CD4-positive, CD25-positive, alpha-beta regulatory T cell (primary cell): ENCODE data around the gene CAMKK2. TPM values are rescaled to one million over a fixed set of nuclear protein-coding genes. Genes with fewer than 3 reads are reported as not detected.
A peak's percentile ranks its signal among the peaks of the same experiment; 100 is the strongest.

Experiments
- ATAC-seq, 2 donors: fragments of 150-1000 bp; cut with Tn5 transposase; one replicate each; pipeline ENCODE4 v1.10.0; 2021; ENCODE audit warnings: low read depth in 2 of 2, moderate number of reproducible peaks in 2 of 2, moderate library complexity in 1 of 2
- DNase-seq, 3 donors: peaks; one replicate each; pipeline versions ENCODE4 v3.0.0 to v3.0.0-alpha.2; 2012 to 2022; ENCODE audit warnings: mixed read lengths in 1 of 3
- H3K27ac ChIP-seq: one replicate; pipeline ENCODE4 v1.7.0; 2013; ENCODE audit warnings: mild to moderate bottlenecking, low read length; ENCODE audit not compliant: insufficient read depth, poor library complexity, severe bottlenecking
- H3K27me3 ChIP-seq: one replicate; pipeline ENCODE4 v1.7.0; 2013; ENCODE audit warnings: low read length; ENCODE audit not compliant: control insufficient read depth, insufficient read depth
- H3K36me3 ChIP-seq: one replicate; pipeline ENCODE4 v1.7.0; 2013; ENCODE audit warnings: mild to moderate bottlenecking, low read length, moderate library complexity; ENCODE audit not compliant: control insufficient read depth, insufficient read depth
- H3K4me1 ChIP-seq: 2 replicates; pipeline ENCODE4 v1.7.0; 2013; ENCODE audit warnings: mild to moderate bottlenecking, low read length; ENCODE audit not compliant: insufficient read depth, control insufficient read depth, poor library complexity, severe bottlenecking
- H3K4me3 ChIP-seq: one replicate; pipeline ENCODE4 v1.7.0; 2013; ENCODE audit warnings: low read depth, mild to moderate bottlenecking, low read length, moderate library complexity
- H3K9me3 ChIP-seq, 2 experiments: 1 replicate in 1 of 2; 2 replicates in 1 of 2; pipeline ENCODE4 v1.7.0; 2013; ENCODE audit warnings: low read length in 2 of 2, mild to moderate bottlenecking in 1 of 2, moderate library complexity in 1 of 2; ENCODE audit not compliant: control insufficient read depth in 2 of 2
- H3K27ac Mint-ChIP-seq, 3 donors: one replicate each; pipeline ENCODE4 v1.8.0; 2020 to 2022; ENCODE audit warnings: mild to moderate bottlenecking in 3 of 3, mixed read lengths in 3 of 3, moderate library complexity in 2 of 3
- H3K27me3 Mint-ChIP-seq: one replicate; pipeline ENCODE4 v1.8.0; 2022; ENCODE audit warnings: mild to moderate bottlenecking, mixed read lengths
- H3K36me3 Mint-ChIP-seq: one replicate; pipeline ENCODE4 v1.8.0; 2020; ENCODE audit warnings: mixed read lengths
- H3K4me1 Mint-ChIP-seq, 4 donors: one replicate each; pipeline ENCODE4 v1.8.0; 2020 to 2022; ENCODE audit warnings: mixed read lengths in 4 of 4, mild to moderate bottlenecking in 1 of 4
- H3K4me3 Mint-ChIP-seq, 4 donors: one replicate each; pipeline ENCODE4 v1.8.0; 2020 to 2022; ENCODE audit warnings: mild to moderate bottlenecking in 4 of 4, mixed read lengths in 4 of 4, moderate library complexity in 3 of 4
- H3K9me3 Mint-ChIP-seq, 7 donors: one replicate each; pipeline ENCODE4 v1.8.0; 2020 to 2022; ENCODE audit warnings: mixed read lengths in 7 of 7, mild to moderate bottlenecking in 3 of 7, moderate library complexity in 2 of 7
- polyA plus RNA-seq, 4 donors: library from polyadenylated mRNA; unstranded; fragments of 300-500 nt; fragmentation: Illumina TruSeq; gene quantifications; one replicate each; pipeline ENCODE4 v1.2.3, GENCODE V29; 2021
- total RNA-seq: library from RNA; stranded (reverse); gene quantifications from one replicate; pipeline ENCODE4 v1.2.3, GENCODE V29; 2022

CAMKK2 gene
- total and polyA plus RNA-seq, 5 donors from 2014 or later, result 9.6 to 15.2 (median 12.1) TPM

- Histone ChIP-seq H3K4me3 (no peak overlapping the region), H3K4me1 (no peaks in the 10 kb centered on the region), H3K36me3 (no peaks in the 10 kb centered on the region), H3K9me3 (no peaks in the 10 kb centered on the region), H3K27ac (no peak overlapping the region), H3K27me3 (no peaks in the 10 kb centered on the region)
- H3K9me3 Mint-ChIP-seq, result no peaks in the 10 kb centered on the region
- H3K4me1 Mint-ChIP-seq, result peaks cover 0 to 4% (median 0%) of the 10 kb centered on the region in 4 donors
- peaks cover 4% of the 10 kb centered on the region for H3K27me3 Mint-ChIP-seq
- H3K27ac Mint-ChIP-seq, result no peak overlapping the region
- DNase-seq (no peak), ATAC-seq (no peak)
- no peak overlapping the region for H3K4me3 Mint-ChIP-seq
- peaks cover 3% of the 10 kb centered on the region for H3K36me3 Mint-ChIP-seq
Observed at GRCh38 chr12:121191151-121191550, 105.4 kb downstream of the CAMKK2 start.

- Mint-ChIP-seq H3K9me3 (no peaks in the 10 kb centered on the region), H3K4me3 (no peak overlapping the region), H3K27me3 (peaks cover 4% of the 10 kb centered on the region), H3K4me1 (peaks cover 0 to 4% (median 0%) of the 10 kb centered on the region in 4 donors), H3K36me3 (peaks cover 3% of the 10 kb centered on the region), H3K27ac (no peak overlapping the region)
- ATAC-seq (peak in 1 of 2 donors; percentile 34), DNase-seq (no peak)
- no peak overlapping the region for H3K27ac ChIP-seq
- H3K9me3 ChIP-seq, result no peaks in the 10 kb centered on the region
- H3K27me3 ChIP-seq, result no peaks in the 10 kb centered on the region
- no peaks in the 10 kb centered on the region for H3K4me1 ChIP-seq
- H3K4me3 ChIP-seq, result no peak overlapping the region
- no peaks in the 10 kb centered on the region for H3K36me3 ChIP-seq
Observed at GRCh38 chr12:121190523-121191031, 105.9 kb downstream of the CAMKK2 start.

DNA sequence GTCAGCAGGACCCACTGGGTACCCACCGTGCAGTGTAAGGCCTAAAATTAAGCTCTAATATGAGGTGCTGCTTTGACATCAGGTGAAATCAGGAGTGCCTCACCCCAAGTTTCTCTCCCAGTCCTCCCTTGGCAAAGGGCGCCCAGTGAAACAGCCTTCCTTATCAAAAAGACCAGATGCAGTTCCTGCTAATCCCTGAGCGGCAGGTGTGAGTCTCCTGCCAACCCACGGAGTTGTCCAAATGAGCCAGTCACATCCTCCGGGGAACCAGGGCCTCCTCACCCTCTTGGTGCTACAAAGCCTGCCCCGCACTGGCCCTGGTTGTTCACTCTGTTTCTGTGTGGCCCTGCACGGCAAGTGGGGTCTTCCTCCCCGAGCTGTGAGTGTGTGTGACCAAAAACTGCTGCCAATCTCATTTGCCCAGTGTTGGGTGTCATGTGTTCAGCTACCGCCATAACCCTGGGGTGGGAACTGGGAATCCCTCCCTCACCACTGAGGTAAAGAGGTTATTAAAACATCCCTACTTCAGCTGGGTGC lies 106.8 kb downstream of the CAMKK2 start:
- no peaks in the 10 kb centered on the region for H3K9me3 ChIP-seq
- no peak for ATAC-seq
- no peak overlapping the region for H3K4me3 ChIP-seq
- peak overlapping the region in 1 of 3 donors; percentile 64 for H3K27ac Mint-ChIP-seq
- H3K9me3 Mint-ChIP-seq, result no peaks in the 10 kb centered on the region
- peaks cover under 1% of the 10 kb centered on the region for H3K27me3 Mint-ChIP-seq
- no peaks in the 10 kb centered on the region for H3K27me3 ChIP-seq
- peaks cover 0 to 4% (median 0%) of the 10 kb centered on the region in 4 donors for H3K4me1 Mint-ChIP-seq
- H3K27ac ChIP-seq, result no peak overlapping the region
- DNase-seq, result no peak
- H3K36me3 ChIP-seq, result no peaks in the 10 kb centered on the region
- no peak overlapping the region for H3K4me3 Mint-ChIP-seq
- H3K36me3 Mint-ChIP-seq, result peaks cover 3% of the 10 kb centered on the region
- H3K4me1 ChIP-seq, result no peaks in the 10 kb centered on the region

GRCh38 chr12:121189131-121189530 lies 107.4 kb downstream of the CAMKK2 start:
- no peak overlapping the region for H3K4me3 ChIP-seq
- H3K9me3 Mint-ChIP-seq, result no peaks in the 10 kb centered on the region
- H3K27me3 Mint-ChIP-seq, result no peaks in the 10 kb centered on the region
- H3K27me3 ChIP-seq, result no peaks in the 10 kb centered on the region
- no peak overlapping the region for H3K4me3 Mint-ChIP-seq
- H3K27ac ChIP-seq, result no peak overlapping the region
- no peaks in the 10 kb centered on the region for H3K9me3 ChIP-seq
- DNase-seq, result no peak
- H3K4me1 ChIP-seq, result no peaks in the 10 kb centered on the region
- ATAC-seq, result no peak
- H3K36me3 Mint-ChIP-seq, result peaks cover 3% of the 10 kb centered on the region
- H3K27ac Mint-ChIP-seq, result no peak overlapping the region
- no peaks in the 10 kb centered on the region for H3K36me3 ChIP-seq
- H3K4me1 Mint-ChIP-seq, result peaks cover 0 to 4% (median 0%) of the 10 kb centered on the region in 4 donors

- Mint-ChIP-seq H3K27ac (no peak overlapping the region), H3K4me3 (no peak overlapping the region), H3K27me3 (no peaks in the 10 kb centered on the region), H3K4me1 (peaks cover 0 to 4% (median 0%) of the 10 kb centered on the region in 4 donors), H3K36me3 (peaks cover 3% of the 10 kb centered on the region), H3K9me3 (no peaks in the 10 kb centered on the region)
- no peak for DNase-seq
- H3K4me1 ChIP-seq, result no peaks in the 10 kb centered on the region
- no peaks in the 10 kb centered on the region for H3K36me3 ChIP-seq
- H3K27me3 ChIP-seq, result no peaks in the 10 kb centered on the region
- ATAC-seq, result no peak
- H3K27ac ChIP-seq, result no peak overlapping the region
- no peaks in the 10 kb centered on the region for H3K9me3 ChIP-seq
- H3K4me3 ChIP-seq, result no peak overlapping the region
Observed at GRCh38 chr12:121188227-121188626, 108.3 kb downstream of the CAMKK2 start.

Other genes with a start within 250 kb of the CAMKK2 start
- 23.5 TPM for gene P2RX7, start 163.8 kb downstream of the CAMKK2 start, total RNA-seq
- gene P2RX7, start 163.8 kb downstream of the CAMKK2 start, polyA plus RNA-seq, result 1 to 10 TPM; 3.4 to 7.5 (median 5.7) TPM
- gene P2RX4, start 86.6 kb downstream of the CAMKK2 start, total RNA-seq, result 38.1 TPM
- gene P2RX4, start 86.6 kb downstream of the CAMKK2 start, polyA plus RNA-seq, result 10 to 100 TPM; 27.8 to 33.7 (median 28.4) TPM
- 128 TPM for gene ANAPC5, start 55.7 kb upstream of the CAMKK2 start, total RNA-seq
- 100 to 1,000 TPM; 113 to 141 (median 139) TPM for gene ANAPC5, start 55.7 kb upstream of the CAMKK2 start, polyA plus RNA-seq
- 59.1 TPM for gene RNF34, start 103.4 kb upstream of the CAMKK2 start, total RNA-seq
- 10 to 100 TPM; 68.5 to 84.9 (median 76.8) TPM for gene RNF34, start 103.4 kb upstream of the CAMKK2 start, polyA plus RNA-seq